GM18517 (cell line): ENCODE measurements around the gene PNPLA2.

Experiments
- ATAC-seq: cut with Tn5 transposase; IDR thresholded peaks from one replicate; pipeline ENCODE4 v1.9.1; 2021; ENCODE audit warnings: mild to moderate bottlenecking, moderate library complexity; ENCODE audit not compliant: unreplicated experiment

The PNPLA2 gene

DNA sequence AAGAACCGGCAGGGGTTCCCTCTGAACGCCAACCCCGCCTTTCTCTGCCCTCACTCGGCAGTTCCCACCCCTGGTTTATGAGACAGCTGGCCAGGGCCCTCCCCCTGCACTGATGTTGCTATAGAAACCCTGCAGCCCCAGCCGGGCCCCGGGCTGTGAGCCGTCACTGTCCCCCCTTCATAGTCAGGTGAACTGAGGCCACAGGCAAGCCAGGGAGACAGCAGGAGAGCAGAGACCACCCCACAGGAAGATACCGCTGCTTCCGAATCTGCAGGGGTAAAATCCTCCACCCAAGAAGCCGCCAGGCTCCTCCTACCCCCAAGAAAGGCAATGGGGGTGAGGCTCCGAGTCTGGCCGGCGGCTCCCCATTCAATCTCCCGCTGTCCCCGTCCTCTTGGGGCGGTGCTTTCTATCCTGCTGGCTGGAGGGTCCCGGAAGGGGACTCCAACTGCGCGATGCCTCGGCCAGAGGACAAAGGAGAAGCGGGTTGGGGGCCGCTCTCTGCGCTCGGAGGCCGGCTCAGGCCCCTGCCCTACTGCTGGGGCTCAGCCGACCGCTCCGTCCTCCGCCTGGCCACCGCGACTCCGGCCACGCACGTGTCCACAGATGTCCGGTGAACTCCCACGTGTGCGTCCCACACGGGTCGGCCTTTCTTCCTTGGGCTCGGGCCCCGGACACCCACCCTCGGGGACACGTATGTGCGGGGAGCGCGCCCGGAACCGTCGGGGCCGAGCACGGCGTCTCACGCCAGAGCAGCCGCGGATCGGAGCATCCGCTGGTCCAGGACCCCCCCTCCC lies 21.2 kb upstream of the PNPLA2 start:
- ATAC-seq, result peak; percentile 42

DNA sequence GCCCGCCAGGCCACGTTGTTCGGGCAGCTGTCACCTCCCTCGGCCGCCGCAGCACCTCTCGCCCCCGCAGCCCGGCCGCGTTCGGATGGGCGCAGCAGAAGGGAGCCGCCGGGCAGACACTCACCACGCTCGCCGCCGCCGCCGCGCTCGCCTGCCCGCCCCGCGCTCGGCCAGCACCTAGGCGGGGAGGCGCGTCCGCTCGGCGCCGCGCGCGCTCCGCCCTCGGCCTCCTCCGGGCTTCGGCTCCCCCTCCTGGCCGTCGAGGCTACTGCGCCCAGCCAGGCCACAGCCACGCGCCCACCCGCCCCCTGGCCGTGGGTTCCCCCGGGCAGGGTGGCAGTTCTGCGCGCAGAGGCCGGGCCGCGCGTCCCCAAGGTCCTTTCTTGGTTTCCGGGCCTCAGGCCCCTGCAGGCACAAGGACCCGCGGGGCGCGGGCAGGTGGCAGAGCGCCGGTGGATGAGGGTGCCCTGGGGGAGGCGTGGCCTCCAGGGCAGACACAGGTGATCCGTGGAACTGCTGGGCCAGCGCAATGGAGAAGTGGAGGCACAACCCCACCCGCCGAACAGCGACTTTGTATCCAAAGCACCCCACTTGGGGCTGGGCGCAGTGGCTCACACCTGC lies 20.5 kb upstream of the PNPLA2 start, which contains the start of gene SLC25A22:
SLC25A22 (minus strand) TSS at position 189 of the 621 bp plus-strand sequence. CDS start 3,275 bp downstream, outside the sequence.
- peak; percentile 56 for ATAC-seq

DNA sequence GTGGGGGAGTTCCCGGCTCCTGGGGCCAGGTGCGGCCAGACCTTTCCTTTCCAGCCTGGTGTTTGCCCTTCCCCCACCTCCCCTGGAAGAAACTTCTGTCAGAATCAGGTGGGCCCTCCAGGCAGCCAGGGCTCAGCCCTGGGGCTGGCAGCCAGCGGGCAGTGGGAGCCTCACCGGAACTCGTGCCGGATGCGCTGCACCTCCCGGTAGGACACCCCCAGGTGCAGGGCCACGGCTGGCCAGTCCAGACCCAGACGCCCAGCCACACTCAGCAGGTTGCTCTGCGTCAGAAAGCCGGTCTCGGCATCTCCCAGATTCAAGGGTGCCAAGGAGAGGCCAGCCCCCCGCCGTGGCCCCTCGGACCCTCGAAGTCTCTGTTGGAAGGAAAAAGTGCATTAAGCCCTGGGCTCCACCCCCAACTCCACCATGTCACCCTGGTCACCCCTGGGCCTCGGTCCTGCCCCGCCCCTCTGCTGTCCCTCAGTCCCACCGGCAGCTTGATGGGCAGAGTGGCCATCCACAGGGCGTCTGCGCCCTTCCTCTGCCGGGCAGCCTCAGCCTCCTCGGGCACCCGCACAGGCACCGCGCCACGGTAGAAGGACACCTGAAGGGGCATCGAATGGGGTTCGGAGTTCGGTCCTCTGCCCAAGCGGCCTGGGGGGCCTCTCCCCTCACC lies 18.9 kb upstream of the PNPLA2 start:
- no peak for ATAC-seq

DNA sequence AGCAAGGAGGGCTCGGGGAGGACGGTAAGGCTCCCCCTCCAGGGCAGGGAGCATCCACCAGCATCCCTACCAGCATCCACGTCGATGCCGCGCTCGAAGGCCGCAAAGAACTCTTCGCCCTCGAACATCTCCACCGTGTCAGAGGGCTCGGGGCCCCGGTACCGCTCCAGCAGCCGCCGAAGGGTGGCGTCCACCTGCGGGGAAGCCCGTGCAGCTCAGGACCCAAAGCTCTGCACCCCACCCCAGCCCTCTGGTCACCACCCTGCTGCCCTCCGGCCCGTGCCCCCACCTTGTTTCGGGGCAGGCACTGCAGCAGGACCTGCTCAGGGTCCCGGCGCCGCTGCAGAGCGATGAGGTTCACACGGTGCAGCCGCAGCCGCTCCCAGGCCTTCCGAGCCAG lies 18.2 kb upstream of the PNPLA2 start:
- ATAC-seq, result no peak

DNA sequence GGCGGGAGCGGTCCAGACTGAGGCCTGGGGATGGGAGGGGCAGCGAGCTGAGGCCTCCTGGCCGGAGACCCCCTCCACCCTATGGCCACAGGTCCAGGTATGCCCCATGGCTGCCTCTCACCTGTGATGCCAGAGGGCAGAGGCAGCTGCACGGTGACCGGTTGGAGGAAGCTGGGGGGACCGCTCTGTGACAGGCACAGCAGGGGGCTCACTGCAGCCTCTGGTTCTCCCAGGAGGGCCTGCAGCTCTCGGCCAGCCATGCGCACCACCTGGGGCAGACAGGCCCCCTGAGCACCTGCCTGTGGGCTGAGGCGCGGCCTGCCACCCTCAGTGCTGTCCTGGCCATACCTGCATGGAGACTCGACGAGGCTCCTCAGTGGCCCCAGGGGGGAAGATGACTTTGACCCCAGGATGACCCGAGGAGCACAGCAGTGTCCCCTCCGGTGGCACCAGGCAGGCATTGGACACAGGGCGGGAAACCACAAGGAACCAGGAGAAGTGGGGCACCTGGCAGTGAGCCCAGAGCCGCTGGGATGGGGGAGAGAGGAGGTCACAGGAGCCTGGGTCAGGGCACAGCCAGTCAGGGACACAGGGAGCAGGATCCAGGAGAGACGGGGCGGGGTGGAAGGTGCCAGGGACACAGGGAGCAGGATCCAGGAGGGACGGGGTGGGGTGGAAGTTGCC lies 17.5 kb upstream of the PNPLA2 start:
- ATAC-seq, result no peak

DNA sequence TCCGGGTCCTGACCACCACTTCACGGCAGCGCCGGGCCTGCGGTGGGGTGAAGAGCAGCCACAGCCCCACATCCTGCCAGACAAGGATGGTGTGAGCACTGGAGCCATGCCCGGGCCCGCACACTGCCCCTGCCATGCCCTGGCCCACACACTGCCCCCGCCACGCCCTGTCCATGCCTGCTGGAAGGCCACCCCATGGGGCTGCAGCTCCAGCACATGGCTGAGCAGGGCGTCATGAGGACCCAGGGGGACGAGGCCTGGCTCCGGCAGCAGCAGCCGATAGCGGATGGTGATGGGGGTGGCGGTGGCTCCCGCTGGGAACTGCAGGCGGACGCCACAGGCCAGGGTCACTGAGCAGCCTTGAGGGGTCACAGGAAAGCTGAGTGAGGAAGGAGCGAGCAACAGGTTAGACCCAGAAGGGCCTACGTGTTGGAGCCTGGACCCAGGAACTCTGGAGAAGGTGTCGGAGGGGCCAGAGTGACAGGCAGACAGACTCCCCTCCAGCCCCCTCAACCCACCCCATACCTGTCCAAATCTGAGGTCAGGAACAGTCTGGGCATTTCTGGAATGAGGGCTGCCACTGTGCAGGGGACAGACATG lies 16.6 kb upstream of the PNPLA2 start:
- no peak for ATAC-seq

DNA sequence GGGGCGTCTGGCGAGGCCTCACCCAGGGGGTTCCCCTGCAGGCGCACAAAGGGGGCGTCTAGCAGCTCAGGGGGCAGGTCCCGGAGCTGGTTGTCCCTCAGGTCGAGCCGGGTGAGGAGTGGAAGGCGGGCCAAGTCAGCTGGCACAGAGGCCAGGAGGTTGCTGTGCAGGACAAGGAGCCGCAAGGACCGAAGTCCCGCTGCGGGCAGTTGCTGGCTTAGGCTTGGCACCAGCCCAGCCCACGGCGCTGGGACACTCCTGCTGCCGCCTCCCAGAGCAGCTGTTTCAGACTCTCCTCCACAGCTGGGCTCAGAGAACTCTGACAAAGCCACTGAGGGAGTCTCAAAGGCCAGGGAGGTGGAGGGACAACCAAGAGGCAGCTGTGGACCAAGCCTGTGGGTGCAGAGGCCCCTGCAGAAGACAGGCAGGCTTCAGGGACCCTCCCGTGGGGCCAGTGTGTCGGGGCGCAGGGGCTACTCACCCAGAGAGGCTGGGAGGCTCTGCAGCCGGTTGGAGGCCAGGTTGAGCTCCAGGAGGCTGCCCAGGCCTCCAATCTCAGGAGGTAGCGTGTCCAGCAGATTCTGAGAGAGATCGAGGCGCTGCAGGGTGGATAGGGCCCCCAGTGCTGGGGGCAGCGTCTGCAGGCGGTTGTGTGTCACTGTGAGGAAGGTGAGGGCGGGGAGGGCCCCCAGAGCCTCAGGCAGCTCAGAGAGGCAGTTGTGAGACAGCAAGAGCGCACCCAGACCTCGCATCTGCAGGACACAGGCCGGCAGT lies 15.8 kb upstream of the PNPLA2 start:
- no peak for ATAC-seq

DNA sequence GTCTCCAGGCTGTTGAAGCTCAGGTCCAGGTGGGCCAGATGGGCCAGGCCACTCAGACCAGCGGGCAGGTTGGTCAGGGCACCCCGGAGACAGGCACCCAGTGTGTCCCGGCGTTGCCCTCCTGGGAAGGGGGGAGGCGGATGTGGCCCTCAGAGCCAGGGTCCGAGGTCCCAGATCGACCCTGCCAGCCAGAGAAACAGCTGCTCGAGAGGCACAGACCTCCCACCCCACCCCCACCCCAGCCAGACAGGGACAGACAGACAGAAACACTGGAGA lies 15.3 kb upstream of the PNPLA2 start:
- no peak for ATAC-seq

DNA sequence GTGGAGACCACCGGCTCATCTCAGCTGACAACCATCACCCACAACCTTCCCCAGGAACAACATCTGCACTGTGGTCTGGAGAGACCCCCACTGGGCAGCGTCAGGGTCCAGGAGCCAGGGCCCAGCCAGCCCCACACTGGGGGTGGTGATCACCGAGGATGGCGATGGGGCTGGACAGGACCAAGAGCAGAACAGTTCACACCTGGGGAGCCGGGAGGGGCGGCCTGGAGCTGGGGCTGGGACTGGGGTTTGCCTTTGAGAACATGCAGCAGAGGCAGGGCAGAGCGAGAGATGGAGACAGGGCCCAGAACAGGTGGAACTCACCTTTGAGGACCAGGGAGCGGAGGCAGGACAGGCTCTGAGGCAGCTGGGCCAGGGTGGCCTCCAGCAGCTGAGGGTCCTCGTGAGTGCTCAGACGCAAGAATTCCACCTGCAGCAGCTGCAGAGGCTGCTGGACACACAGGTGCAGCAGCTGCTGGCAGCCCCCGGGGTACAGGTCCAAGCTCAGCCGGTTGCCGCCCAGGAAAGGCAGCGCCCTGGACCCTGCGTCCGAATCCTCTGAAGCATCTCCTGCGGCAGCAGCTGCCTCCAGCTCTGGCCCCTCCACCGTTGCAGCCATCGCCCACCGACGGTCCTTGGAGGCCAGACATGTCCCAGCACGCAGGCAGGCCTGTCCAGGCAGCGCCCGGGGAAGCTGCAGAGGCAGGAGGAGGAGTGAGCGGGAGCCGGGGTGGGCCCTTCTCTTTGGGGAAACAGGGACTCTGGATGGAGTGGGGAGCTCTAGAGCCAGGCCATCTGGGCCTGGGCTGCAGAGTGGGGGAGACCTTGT lies 14.7 kb upstream of the PNPLA2 start:
- no peak for ATAC-seq

DNA sequence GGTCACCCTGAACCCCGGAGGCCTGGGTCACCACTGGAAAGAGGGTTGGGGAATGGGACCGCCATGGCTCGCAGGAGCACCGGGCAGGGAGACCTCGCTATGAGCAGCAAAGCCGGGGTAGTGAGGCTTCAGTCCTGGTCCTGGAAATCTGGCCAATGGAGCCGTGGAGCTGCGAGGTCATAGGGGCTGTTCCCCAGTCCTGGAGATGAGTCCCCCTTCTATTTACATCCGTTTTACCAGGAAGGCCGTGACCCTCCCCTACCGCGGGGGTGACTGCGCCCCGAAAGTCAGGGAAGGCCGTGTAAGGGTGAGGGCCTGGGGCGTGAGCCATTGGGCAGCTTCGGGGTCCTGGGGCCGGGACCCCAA lies 14.1 kb upstream of the PNPLA2 start:
- no peak for ATAC-seq

DNA sequence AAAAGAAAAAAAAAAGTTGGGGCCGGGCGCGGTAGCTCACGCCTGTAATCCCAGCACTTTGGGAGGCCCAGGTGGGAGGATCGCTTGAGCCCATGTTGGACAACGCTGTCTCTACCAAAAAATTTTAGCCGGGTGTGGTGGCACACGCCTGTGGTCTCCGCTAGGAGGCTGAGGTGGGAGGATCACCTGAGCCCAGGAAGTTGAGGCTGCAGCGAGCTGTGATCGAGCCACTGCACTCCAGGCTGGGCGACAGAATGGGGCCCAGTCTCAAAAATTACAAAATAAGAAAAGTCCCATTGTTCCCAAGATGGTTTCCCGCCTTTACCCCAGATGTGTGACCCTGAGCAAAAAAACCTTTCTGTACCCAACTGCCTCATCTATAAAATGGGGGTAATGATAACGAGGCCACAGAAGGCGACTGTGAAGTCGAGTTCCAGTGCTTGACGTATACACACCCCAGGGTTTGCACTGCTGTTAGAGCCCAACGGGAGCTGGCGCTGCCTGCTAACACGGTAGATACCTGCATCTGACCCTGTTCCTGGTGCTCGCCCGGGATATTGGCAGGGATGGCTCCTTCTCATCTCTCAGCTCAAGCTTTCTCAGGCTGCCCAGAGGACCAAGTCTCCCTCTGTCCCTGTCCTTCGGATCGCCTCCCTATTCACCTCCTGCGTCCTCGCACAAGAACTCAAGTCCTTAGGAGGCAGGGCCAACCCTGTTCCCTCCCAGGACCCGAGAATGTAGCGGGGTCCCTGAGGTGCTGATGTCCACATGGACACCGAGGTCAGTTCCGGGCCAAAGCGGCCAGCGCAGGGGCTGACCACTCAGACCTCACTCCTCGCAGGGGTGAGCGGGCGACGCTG lies 10.1 kb upstream of the PNPLA2 start:
- ATAC-seq, result no peak

DNA sequence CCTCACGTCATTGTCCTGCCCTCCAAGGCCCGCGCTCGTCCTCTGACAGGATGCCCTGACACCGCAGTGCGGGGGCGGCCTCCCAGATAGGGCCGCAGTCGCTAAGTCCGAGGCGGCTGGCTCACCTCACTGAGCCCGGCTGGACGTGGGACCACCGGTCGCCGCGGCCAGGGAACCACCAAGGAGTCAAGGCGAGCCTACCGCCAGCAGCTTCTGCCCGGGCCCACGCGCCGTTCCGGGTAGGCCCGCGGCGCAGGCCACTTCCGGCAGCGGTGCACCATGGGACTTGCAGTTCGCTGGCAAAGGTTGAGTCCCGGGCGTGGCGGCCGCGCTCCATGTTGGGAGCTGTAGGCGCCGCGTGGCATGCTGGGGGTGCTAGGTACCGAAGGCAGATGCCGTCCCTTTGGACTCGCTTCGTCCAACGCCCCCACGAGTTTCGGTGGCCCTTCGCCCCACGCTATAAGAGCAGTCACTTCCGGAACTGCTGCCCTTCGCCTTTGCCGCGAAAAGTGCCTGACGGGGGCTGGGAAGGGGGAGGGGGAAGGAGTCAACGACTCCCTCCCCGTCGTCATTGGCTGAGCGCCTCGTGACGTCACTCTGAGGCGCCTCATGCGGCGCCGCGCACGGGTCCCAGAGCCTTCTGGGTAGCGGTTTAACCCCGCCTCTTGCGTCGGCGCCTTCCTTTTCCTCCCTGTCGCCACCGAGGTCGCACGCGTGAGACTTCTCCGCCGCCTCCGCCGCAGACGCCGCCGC lies 9.3 kb upstream of the PNPLA2 start, which contains the start of gene RPLP2:
RPLP2 (plus strand) TSS at position 681 of the 753 bp plus-strand sequence. CDS start 268 bp downstream, outside the sequence.
- ATAC-seq, result peak; percentile 75

DNA sequence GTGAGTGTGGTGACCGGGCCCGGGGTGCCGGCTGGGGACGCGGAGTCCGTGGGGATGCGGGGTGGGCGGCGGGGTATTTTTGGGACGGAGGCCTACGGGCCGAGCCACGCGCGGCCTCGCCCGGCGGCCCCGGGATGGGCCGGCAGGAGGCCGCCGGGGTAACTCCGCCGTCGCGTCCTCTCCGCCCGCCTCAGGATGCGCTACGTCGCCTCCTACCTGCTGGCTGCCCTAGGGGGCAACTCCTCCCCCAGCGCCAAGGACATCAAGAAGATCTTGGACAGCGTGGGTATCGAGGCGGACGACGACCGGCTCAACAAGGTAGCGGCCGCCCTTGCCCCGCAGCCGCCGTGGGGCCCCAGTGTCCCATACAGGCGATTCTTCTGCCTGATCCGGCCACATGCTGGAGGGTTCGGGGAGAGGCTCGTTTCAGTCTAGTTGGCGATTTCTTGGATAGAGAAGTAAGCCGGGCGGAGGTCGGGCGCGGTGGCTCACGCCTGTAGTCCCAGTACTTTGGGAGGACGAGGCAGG lies 8.6 kb upstream of the PNPLA2 start:
- ATAC-seq, result peak; percentile 13

DNA sequence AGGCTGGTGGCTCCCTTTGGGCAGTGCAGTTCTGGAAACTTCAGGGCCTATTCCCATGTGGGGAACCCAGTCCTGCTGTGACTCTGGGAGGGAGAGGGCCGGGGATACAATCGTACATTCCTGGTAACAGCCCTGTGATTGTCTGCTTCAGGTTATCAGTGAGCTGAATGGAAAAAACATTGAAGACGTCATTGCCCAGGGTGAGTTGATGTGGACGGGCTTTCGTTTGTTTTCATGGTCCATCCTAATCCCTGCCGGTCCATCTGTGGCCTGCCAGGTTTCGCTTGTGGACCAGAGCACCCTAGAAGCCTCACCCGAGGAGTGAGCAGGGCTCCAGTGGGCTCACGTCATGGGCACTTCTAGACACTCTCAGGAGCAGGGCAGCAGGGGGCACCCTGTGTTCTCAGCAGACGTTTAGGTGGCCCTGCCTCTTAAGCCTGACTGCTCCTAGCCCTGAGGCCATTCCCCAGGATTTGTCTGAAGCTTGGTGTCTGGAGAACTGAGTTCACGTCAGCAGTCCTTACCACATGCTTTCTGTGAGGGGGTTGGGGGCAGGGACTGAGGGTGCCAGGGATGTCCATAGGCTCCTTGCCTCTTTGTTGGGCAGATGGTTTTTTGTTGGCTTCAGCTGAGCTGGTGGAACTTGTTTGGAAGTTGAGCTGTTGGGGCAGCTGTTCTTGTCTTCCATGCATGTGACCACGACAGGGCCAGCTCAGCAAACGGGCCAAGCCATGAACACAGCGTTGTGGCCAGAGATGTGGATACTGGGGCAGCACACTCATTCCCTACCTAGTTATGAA lies 7.1 kb upstream of the PNPLA2 start:
- no peak for ATAC-seq

DNA sequence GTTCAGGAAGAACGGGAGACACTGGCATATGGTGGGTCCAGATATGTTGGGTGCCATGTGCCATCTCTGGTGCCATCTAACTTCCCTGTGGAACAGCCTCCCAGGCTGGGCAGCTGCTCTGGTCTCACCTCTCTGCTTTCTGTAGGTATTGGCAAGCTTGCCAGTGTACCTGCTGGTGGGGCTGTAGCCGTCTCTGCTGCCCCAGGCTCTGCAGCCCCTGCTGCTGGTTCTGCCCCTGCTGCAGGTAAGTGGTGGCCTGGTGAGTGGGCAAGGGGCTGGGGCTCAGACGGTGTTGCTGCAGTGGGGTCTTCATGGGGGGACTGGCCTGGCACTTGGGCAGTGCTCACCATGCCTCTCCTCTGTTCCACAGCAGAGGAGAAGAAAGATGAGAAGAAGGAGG lies 6.3 kb upstream of the PNPLA2 start:
- ATAC-seq, result no peak

DNA sequence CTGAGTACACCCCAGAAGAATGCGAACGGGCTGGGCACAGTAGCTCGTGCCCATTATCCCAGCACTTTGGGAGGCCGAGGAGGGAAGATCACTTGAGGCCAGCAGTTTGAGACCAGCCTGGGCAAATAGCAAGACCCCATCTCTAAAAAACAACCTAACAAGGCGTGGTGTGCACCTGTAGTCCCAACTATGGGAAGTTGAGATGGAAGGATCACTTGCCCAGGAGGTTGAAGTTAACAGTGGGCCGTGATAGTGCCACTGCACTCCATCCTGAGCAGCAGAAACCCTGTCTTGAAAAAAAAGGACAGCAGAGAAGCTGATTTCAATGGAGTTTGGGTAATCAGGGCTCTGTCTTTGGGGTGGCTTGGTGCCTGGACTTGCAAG lies 5.7 kb upstream of the PNPLA2 start:
- no peak for ATAC-seq
